ENCODE data around the gene EDN1. TPM values are rescaled to one million over a fixed set of nuclear protein-coding genes. Genes with fewer than 3 reads are reported as not detected.
A peak's percentile ranks its signal among the peaks of the same experiment; 100 is the strongest.

EDN1 gene
- total and polyA plus RNA-seq, 2 of the 4 experiments (the other 2 are of a cell fraction): 5.6 to 9.0 TPM

DNA sequence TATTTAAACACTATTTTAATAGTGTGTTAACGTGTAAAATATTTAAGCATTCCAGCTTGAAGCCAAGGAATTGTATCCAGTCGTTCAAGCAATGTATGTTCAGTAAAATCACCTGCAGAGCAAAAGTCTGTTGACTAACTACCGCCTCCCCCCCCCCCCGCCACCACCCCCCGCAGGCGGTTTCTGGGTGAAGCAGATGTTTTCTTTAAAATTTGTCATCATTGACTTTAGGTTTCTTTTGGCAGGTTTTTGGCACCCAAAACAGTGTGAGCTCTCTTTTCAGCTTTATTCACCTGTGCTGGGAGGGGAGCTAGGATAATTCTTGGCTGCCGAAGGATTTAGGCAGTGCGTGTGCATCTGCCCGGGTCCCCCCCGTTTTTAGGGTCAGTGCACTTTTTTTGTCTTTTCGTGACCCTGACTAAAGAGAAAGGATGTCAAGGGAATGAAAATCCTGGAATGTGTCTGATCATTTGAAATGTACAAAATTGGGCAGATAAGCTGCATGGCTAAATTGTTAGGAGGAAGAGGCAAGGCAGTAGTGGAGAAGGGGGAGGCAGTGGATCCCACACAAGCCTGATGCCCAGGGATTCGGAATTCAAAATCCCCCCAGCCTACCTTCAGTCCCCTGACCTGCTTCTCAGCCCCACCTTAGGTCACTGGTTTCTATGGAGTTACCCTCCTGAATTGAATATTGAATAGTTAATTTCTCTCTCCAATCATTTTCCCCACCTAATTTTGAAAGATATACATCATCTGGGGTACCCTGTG is 1.1 kb downstream of the EDN1 start:
- DNase-seq (no peak), ATAC-seq (ENCODE audit: low read depth) (no peak)
- H3K23ac ChIP-seq (ENCODE audit: low read depth, low read length): peak overlapping the region; percentile 55
- WGBS, 2 experiments (ENCODE audit: extremely low coverage in 2 of 2, insufficient read length in 1 of 2): 45% methylated on average over 5 of the region's 12 CpGs; no CpG with 5 or more reads in 1 of the 2 experiments
- H4K20me1 ChIP-seq (ENCODE audit: insufficient read depth, low read length): no peaks in the 10 kb centered on the region
- 0 out of 2 replicates have a peak overlapping the region, but pooled peaks have one; percentile 37 for H4K91ac ChIP-seq (ENCODE audit: insufficient read depth, low read depth, low read length)
- H2BK20ac ChIP-seq (ENCODE audit: low read depth, low read length): peak overlapping the region; percentile 46; the same call in 1 of the 2 replicates
- H2BK5ac ChIP-seq (ENCODE audit: low read depth, low read length, poor library complexity, severe bottlenecking): no peak overlapping the region
- no peak overlapping the region; the same call in 1 of the 2 replicates for H3K56ac ChIP-seq (ENCODE audit: extremely low read depth, insufficient read depth, low read length)
- H3K9me1 ChIP-seq (ENCODE audit: insufficient read depth, low read length): peaks cover 4% of the 10 kb centered on the region; the same call in 1 of the 2 replicates
- H3K79me1 ChIP-seq (ENCODE audit: low read depth in 1 of 2, low read length in 2 of 2): peaks cover 6 to 16% of the 10 kb centered on the region in 2 experiments; a peak in 3 of 4 replicates
- in situ Hi-C loops (cut with MboI; ENCODE audit: low sequenced_read_pairs): no loop called here
- intact Hi-C loops (cut with micrococcal nuclease): loop anchor here (5.0 to 10.0 kb wide), 4 partner anchors 144 to 604 kb away; no protein-coding TSS in a partner anchor
- no peaks in the 10 kb centered on the region for H3K9me3 ChIP-seq (ENCODE audit: control insufficient read depth, insufficient read depth, low read length)
- POLR2A ChIA-PET (ENCODE audit: unreplicated experiment): interaction anchor here (0.6 kb wide), 2 partner anchors 314 to 682 kb away, joined by 3 read pairs; no protein-coding TSS in a partner anchor
- H2AK5ac ChIP-seq (ENCODE audit: low read depth, low read length): peak overlapping the region; percentile 72; the same call in 1 of the 2 replicates
- H3K18ac ChIP-seq (ENCODE audit: low read depth, low read length): no peak overlapping the region
- H2BK15ac ChIP-seq (ENCODE audit: low read depth, low read length): peak overlapping the region; percentile 46; the same call in 2 of the 3 replicates
- H4K8ac ChIP-seq (ENCODE audit: low read depth in 2 of 2, low read length in 2 of 2): peak overlapping the region in 1 of 2 experiments; percentile 5; a peak in 2 of 4 replicates
- H3K4me3 ChIP-seq (ENCODE audit: insufficient read depth, low read depth, low read length): peak overlapping the region; percentile 41; the same call in 1 of the 2 replicates
- BruUV-seq (replicated peaks): no TSS peak
- H3K4me1 ChIP-seq (ENCODE audit: control insufficient read depth, insufficient read depth, low read length): peaks cover 15% of the 10 kb centered on the region
- peaks cover 1% of the 10 kb centered on the region; the same call in 1 of the 2 replicates for H3K36me3 ChIP-seq (ENCODE audit: control insufficient read depth, insufficient read depth, low read length)
- peak overlapping the region; percentile 82 for H3K4me2 ChIP-seq (ENCODE audit: low read depth, low read length)
- peak overlapping the region; percentile 34 for H3K4ac ChIP-seq (ENCODE audit: low read depth, low read length)
- H4K5ac ChIP-seq (ENCODE audit: low read depth, low read length): no peak overlapping the region
- dilution Hi-C loops (cut with HindIII; ENCODE audit: low sequenced_read_pairs, unreplicated experiment): no loop called here
- CTCF ChIA-PET: interaction anchor here (0.6 to 4.2 kb wide), 11 partner anchors 12 to 706 kb away, joined by 3 to 21 read pairs (median 8); no protein-coding TSS in a partner anchor
- H3K27me3 ChIP-seq (ENCODE audit: control insufficient read depth, insufficient read depth, low read length): no peaks in the 10 kb centered on the region
- peak overlapping the region; percentile 61 for H2BK120ac ChIP-seq (ENCODE audit: low read depth, low read length)
- peak overlapping the region; percentile 14 for H2AK9ac ChIP-seq (replicated peaks; ENCODE audit: low read depth, low read length, poor library complexity)
- peak overlapping the region; percentile 46; the same call in 1 of the 2 replicates for H3K14ac ChIP-seq (replicated peaks; ENCODE audit: low read depth, low read length)
- H2AFZ ChIP-seq (replicated peaks; ENCODE audit: low read length, poor library complexity): no peak overlapping the region
- no peak overlapping the region; the same call in 1 of the 2 replicates for H3K27ac ChIP-seq (ENCODE audit: insufficient read depth, low read length)
- H3K9ac ChIP-seq (ENCODE audit: low read depth, low read length): peak overlapping the region; percentile 47; the same call in 1 of the 2 replicates
- TF ChIP-seq BHLHE40 (IDR thresholded peaks at IDR 0.05; ENCODE audit: low read depth, low read length): no peak
- TF ChIP-seq FOS (IDR thresholded peaks at IDR 0.05; ENCODE audit: low read depth, low read length): no peak
- TF ChIP-seq CHD1 (IDR thresholded peaks at IDR 0.05; ENCODE audit: low read depth, low read length): no peak
- TF ChIP-seq, protein P1, sequence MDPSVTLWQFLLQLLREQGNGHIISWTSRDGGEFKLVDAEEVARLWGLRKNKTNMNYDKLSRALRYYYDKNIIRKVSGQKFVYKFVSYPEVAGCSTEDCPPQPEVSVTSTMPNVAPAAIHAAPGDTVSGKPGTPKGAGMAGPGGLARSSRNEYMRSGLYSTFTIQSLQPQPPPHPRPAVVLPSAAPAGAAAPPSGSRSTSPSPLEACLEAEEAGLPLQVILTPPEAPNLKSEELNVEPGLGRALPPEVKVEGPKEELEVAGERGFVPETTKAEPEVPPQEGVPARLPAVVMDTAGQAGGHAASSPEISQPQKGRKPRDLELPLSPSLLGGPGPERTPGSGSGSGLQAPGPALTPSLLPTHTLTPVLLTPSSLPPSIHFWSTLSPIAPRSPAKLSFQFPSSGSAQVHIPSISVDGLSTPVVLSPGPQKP (IDR thresholded peaks at IDR 0.05; ENCODE audit: borderline replicate concordance, low read depth, low read length): no peak
- TF ChIP-seq SMC3 (IDR thresholded peaks at IDR 0.05; ENCODE audit: low read depth, low read length): no peak
- TF ChIP-seq CEBPB (IDR thresholded peaks at IDR 0.05; ENCODE audit: low read depth, low read length): no peak
- TF ChIP-seq RCOR1 (IDR thresholded peaks at IDR 0.05; ENCODE audit: insufficient replicate concordance, low read length): no peak
- no peak for TF ChIP-seq MXI1 (IDR thresholded peaks at IDR 0.05; ENCODE audit: borderline replicate concordance, low read depth, low read length)
- no peak for TF ChIP-seq MAFK (IDR thresholded peaks at IDR 0.05; ENCODE audit: low read depth, low read length)
- no peak for TF ChIP-seq MAZ (IDR thresholded peaks at IDR 0.05; ENCODE audit: borderline replicate concordance, low read depth, low read length)
- no peak for TF ChIP-seq POLR2A (IDR thresholded peaks at IDR 0.05; ENCODE audit: low read depth, low read length)
- TF ChIP-seq RAD21 (IDR thresholded peaks at IDR 0.05; ENCODE audit: low read length): no peak
- no peak for TF ChIP-seq CTCF (conservative IDR thresholded peaks at IDR 0.05; ENCODE audit: low read depth, low read length)
- TF ChIP-seq RFX5 (IDR thresholded peaks at IDR 0.05; ENCODE audit: low read depth, low read length): no peak

Data from IMR-90 (cell line).